ENCODE results near the gene GRM8. TPM values are rescaled to one million over a fixed set of nuclear protein-coding genes. Genes with fewer than 3 reads are reported as not detected.

The GRM8 gene
- total and polyA plus RNA-seq, 10 of the 15 experiments (the other 5 are each of a cell fraction or from before 2014, with no cell fraction given): 0.33 to 7.1 (median 0.45) TPM; not detected in 2

DNA sequence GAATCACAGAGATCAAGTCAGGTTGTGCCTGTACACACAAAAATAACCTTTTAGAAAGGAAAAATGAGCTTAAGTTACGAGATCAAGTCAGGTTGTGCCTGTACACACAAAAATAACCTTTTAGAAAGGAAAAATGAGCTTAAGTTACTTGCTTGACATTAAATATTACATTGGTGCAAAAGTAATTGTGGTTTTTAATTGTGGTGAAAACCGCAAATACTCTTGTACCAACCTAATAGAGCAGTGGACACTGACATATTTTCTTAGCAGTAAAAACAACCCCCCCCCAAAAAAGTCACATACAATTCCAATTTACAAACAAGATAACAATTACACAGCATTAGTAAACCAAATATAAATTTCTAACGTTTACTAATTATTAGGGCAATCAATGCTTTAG lies 595.6 kb downstream of the GRM8 start:
- DNase-seq (ENCODE audit: low read depth, low spot score) (peak; percentile 20), ATAC-seq (peak; percentile 26), FAIRE-seq (no peak)
- Histone ChIP-seq H4K20me1 (ENCODE audit: control insufficient read depth, insufficient read depth) (no peaks in the 10 kb centered on the region), H3K4me1 (ENCODE audit: control insufficient read depth, insufficient read depth, low read length) (peaks cover 21% of the 10 kb centered on the region), H3K36me3 (ENCODE audit: control insufficient read depth in 2 of 2, insufficient read depth in 2 of 2, low read length in 1 of 2) (no peaks in the 10 kb centered on the region), H3K4me3 (no peak overlapping the region), H3K79me2 (ENCODE audit: control insufficient read depth, insufficient read depth, low read length) (no peaks in the 10 kb centered on the region), H3K4me2 (ENCODE audit: control insufficient read depth, insufficient read depth) (no peak overlapping the region), H3K9ac (ENCODE audit: control insufficient read depth, insufficient read depth, low read length) (no peak overlapping the region), H2AFZ (ENCODE audit: control insufficient read depth, low read depth, low read length) (peak overlapping the region; percentile 57), H3K9me3 (replicated peaks; ENCODE audit: control insufficient read depth, insufficient read depth, low read length) (peaks cover 14% of the 10 kb centered on the region), H3K27me3 (replicated peaks in 1 of 2; ENCODE audit: control insufficient read depth in 2 of 2, insufficient read depth in 2 of 2, low read length in 1 of 2) (no peaks in the 10 kb centered on the region), H3K27ac (ENCODE audit: control insufficient read depth, insufficient read depth) (peak overlapping the region; percentile 93)
- ChIA-PET SMC1A (ENCODE audit: uncharacterized antibody, unreplicated experiment) (interaction anchor here (0.7 to 6.1 kb wide), 31 partner anchors 9 to 1090 kb away, joined by 3 to 122 read pairs (median 4); no protein-coding TSS in a partner anchor), POLR2A (interaction anchor here (0.7 to 3.5 kb wide), 8 partner anchors 38 to 206 kb away, joined by 3 to 21 read pairs (median 8); no protein-coding TSS in a partner anchor), CTCF (interaction anchor here (0.6 to 3.0 kb wide), 9 partner anchors 37 to 147 kb away, joined by 3 to 7 read pairs (median 5); no protein-coding TSS in a partner anchor), RAD21 (ENCODE audit: unreplicated experiment) (interaction anchor here (0.8 to 6.3 kb wide), 16 partner anchors 16 to 691 kb away, joined by 3 to 189 read pairs (median 6); no protein-coding TSS in a partner anchor)
- BruUV-seq (replicated peaks): TSS peak; percentile 78
- WGBS (ENCODE audit: insufficient coverage, insufficient replicate concordance, low lambda C conversion rate, missing lambda C conversion rate): 19% methylated on average over 3 of the region's 3 CpGs
- in situ Hi-C loops (cut with MboI) (no loop called here), intact Hi-C loops (cut with micrococcal nuclease; ENCODE audit: unreplicated experiment) (loop anchor here (1.0 to 5.0 kb wide), 3 partner anchors 39 to 145 kb away; no protein-coding TSS in a partner anchor)
- TF ChIP-seq NFYA (IDR thresholded peaks at IDR 0.05; ENCODE audit: borderline replicate concordance, low read depth, low read length) (no peak), KLF5 (IDR thresholded peaks at IDR 0.05; ENCODE audit: partially characterized antibody) (no peak), SMARCA5 (IDR thresholded peaks at IDR 0.05) (0 out of 2 replicates have a peak, but pooled peaks have one; percentile 5), ZSCAN29 (IDR thresholded peaks at IDR 0.05) (peak; percentile 73; the same call in 1 of the 2 replicates), CBFB (IDR thresholded peaks at IDR 0.05; ENCODE audit: low read depth) (peak; percentile 52; the same call in 1 of the 2 replicates), RUNX3 (IDR thresholded peaks at IDR 0.05; ENCODE audit: low read length) (peak; percentile 75), PAX5 (IDR thresholded peaks at IDR 0.05; ENCODE audit: borderline replicate concordance, low read depth, low read length) (no peak), SMC3 (IDR thresholded peaks at IDR 0.05; ENCODE audit: borderline replicate concordance, low read length) (no peak)
- TF ChIP-seq, protein P1, sequence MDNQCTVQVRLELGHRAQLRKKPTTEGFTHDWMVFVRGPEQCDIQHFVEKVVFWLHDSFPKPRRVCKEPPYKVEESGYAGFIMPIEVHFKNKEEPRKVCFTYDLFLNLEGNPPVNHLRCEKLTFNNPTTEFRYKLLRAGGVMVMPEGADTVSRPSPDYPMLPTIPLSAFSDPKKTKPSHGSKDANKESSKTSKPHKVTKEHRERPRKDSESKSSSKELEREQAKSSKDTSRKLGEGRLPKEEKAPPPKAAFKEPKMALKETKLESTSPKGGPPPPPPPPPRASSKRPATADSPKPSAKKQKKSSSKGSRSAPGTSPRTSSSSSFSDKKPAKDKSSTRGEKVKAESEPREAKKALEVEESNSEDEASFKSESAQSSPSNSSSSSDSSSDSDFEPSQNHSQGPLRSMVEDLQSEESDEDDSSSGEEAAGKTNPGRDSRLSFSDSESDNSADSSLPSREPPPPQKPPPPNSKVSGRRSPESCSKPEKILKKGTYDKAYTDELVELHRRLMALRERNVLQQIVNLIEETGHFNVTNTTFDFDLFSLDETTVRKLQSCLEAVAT (IDR thresholded peaks at IDR 0.05): peak; percentile 90
- TF ChIP-seq, protein P2, sequence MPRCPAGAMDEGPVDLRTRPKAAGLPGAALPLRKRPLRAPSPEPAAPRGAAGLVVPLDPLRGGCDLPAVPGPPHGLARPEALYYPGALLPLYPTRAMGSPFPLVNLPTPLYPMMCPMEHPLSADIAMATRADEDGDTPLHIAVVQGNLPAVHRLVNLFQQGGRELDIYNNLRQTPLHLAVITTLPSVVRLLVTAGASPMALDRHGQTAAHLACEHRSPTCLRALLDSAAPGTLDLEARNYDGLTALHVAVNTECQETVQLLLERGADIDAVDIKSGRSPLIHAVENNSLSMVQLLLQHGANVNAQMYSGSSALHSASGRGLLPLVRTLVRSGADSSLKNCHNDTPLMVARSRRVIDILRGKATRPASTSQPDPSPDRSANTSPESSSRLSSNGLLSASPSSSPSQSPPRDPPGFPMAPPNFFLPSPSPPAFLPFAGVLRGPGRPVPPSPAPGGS (IDR thresholded peaks at IDR 0.05; ENCODE audit: borderline replicate concordance, insufficient read depth, low read depth, low read length, poor library complexity, severe bottlenecking): no peak
- TF ChIP-seq, protein P3, sequence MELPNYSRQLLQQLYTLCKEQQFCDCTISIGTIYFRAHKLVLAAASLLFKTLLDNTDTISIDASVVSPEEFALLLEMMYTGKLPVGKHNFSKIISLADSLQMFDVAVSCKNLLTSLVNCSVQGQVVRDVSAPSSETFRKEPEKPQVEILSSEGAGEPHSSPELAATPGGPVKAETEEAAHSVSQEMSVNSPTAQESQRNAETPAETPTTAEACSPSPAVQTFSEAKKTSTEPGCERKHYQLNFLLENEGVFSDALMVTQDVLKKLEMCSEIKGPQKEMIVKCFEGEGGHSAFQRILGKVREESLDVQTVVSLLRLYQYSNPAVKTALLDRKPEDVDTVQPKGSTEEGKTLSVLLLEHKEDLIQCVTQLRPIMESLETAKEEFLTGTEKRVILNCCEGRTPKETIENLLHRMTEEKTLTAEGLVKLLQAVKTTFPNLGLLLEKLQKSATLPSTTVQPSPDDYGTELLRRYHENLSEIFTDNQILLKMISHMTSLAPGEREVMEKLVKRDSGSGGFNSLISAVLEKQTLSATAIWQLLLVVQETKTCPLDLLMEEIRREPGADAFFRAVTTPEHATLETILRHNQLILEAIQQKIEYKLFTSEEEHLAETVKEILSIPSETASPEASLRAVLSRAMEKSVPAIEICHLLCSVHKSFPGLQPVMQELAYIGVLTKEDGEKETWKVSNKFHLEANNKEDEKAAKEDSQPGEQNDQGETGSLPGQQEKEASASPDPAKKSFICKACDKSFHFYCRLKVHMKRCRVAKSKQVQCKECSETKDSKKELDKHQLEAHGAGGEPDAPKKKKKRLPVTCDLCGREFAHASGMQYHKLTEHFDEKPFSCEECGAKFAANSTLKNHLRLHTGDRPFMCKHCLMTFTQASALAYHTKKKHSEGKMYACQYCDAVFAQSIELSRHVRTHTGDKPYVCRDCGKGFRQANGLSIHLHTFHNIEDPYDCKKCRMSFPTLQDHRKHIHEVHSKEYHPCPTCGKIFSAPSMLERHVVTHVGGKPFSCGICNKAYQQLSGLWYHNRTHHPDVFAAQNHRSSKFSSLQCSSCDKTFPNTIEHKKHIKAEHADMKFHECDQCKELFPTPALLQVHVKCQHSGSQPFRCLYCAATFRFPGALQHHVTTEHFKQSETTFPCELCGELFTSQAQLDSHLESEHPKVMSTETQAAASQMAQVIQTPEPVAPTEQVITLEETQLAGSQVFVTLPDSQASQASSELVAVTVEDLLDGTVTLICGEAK (IDR thresholded peaks at IDR 0.05; ENCODE audit: borderline replicate concordance): 0 out of 2 replicates have a peak, but pooled peaks have one; percentile 5

Measured in GM12878 (cell line).